ENCODE results near the gene VWA3B.

VWA3B gene

DNA sequence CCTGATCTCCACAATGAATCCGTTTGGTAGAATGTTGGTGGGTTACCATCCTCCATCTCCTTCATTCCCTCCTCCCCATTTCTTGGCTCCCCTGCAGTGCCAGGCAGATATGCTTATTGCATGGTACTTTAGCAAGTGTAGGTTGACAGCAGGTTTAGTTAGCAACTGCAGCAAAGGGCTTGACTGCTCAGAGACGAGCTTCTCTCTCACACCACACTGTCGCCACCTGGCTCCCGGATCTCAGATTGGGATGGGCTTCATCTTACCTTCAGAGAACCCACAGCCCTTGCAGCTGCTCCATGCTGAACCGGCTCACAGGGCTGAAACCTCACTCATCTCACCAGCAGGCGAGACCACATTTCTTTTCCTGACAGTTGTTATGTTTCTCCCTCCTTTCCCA, 88.8 kb downstream of the VWA3B start:
- DNase-seq, result no peak

GRCh38 chr2:98177286-98177685, 90.3 kb downstream of the VWA3B start:
- no peak for DNase-seq

- DNase-seq, result no peak
Measured at GRCh38 chr2:98177986-98178385, 91.0 kb downstream of the VWA3B start.

DNA sequence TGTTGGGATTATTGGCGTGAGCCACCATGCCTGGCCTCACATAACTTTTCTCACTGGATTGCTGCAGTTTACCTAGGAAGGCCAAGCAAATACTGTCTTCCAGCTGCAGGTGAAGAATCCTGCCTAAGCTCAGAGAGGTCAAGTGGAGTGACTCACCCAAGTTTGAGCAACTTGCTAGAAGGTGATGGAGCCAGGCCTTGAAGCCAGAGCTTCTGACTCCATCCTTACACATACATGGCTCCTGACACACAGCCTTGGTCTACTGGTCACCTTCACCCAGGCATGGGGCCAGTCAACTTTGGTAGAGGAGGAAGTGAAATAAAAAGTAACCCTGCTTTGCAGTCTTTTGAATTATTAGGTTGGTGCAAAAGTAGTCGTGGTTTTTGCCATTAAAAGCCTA, 93.5 kb downstream of the VWA3B start:
- DNase-seq, result no peak

DNA sequence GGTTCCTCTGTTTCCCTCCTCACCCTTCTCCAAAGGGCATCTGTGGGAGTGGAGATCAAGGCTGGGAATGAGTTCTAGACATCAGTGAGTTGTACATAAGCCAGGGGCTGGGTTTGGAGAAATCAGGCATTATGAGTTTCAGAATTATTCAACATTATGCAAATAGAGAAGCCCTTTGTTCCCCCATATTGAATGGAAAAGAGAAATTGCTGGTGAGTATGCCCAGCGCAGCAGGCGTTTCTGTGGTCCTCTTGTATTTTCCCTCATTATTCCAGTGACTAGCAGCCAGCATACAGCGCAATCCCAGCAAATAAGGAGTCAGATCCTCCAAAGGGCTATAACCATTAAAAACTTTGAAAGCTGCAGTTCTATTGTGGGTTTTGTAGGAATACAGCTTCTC, 94.4 kb downstream of the VWA3B start:
- no peak for DNase-seq

GRCh38 chr2:98185801-98186200, 98.8 kb downstream of the VWA3B start:
- DNase-seq, result no peak

- no peak for DNase-seq
Measured at GRCh38 chr2:98187194-98187593, 100.2 kb downstream of the VWA3B start.

- DNase-seq, result no peak
Measured at GRCh38 chr2:98188351-98189046, 101.5 kb downstream of the VWA3B start.

- no peak for DNase-seq
Measured at GRCh38 chr2:98191883-98192282, 104.9 kb downstream of the VWA3B start.

- no peak for DNase-seq
Measured at GRCh38 chr2:98201576-98201975, 114.6 kb downstream of the VWA3B start.

GRCh38 chr2:98205889-98206288, 118.9 kb downstream of the VWA3B start:
- no peak for DNase-seq

GRCh38 chr2:98212092-98213000, 125.4 kb downstream of the VWA3B start:
- DNase-seq, result no peak

GRCh38 chr2:98216616-98217015, 129.6 kb downstream of the VWA3B start:
- no peak for DNase-seq

DNA sequence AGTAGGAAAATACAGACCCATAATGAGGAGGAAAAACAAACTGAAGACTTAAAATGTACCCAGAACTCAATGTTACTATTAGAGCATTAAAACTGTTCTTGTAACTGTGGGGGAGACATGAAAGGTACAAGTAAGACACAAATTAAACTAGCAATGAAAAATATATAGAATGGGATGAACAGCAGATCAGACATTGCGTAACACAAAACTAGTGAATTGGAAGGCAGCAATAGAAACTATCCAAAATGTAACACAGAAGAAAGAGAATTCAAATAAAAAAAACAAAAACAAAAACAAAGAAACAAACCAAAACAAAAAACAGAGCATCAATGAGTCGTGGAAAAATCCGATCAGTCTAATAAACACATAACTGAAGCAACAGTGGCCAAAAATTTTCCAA, 132.2 kb downstream of the VWA3B start:
- no peak for DNase-seq

GRCh38 chr2:98233941-98234340, 147.0 kb downstream of the VWA3B start:
- DNase-seq, result no peak

DNA sequence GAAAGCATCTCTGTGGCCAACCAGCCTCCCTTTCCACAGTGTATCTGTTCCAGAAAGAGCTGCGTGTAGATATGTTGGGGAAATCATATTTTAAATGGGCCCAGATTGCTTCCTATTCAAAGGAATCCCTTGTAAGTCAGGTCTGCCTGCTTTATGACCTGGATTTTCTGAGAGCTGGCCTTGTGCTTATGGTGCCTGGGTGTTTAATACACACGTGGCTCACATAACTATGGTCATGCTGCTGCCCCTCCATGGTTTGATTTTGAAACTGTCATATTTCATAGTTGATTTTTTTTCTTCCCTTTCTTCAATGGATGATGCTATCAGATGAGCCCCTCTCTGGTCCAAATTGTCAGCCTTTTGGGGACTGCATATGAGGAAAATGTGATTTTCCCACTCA, 147.8 kb downstream of the VWA3B start:
- no peak for DNase-seq

GRCh38 chr2:98236935-98237334, 150.0 kb downstream of the VWA3B start:
- no peak for DNase-seq

DNA sequence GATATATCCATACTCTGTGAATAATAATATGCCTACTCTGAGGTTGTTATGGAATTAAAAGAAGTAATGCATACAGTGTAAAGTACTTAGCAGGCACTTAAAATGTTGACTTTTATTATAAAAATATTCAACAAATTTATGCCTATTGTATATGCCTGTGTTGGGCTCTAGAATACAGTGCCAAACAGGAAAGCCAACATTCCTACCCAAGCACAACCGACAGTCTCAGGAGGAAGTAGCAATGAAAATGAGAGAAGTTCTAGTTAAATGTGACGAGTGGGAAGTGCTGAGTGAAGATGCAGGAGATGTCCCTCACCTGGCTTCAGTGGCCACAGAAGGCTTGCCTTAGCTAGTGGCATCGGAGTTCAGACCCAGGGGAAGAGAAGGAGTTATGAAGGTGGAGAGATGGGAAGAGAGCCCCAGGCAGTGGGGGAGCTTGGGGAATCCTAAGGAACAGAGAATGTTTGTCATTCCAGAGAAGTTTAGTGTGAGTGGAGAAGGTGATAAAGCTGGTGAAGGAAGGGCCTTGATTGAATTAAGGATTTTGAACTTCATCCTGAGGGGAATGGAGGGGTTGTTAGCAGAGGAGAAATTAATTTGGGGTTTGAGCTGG, 153.9 kb downstream of the VWA3B start:
- no peak for DNase-seq

GRCh38 chr2:98241592-98241991, 154.6 kb downstream of the VWA3B start:
- no peak for DNase-seq

DNA sequence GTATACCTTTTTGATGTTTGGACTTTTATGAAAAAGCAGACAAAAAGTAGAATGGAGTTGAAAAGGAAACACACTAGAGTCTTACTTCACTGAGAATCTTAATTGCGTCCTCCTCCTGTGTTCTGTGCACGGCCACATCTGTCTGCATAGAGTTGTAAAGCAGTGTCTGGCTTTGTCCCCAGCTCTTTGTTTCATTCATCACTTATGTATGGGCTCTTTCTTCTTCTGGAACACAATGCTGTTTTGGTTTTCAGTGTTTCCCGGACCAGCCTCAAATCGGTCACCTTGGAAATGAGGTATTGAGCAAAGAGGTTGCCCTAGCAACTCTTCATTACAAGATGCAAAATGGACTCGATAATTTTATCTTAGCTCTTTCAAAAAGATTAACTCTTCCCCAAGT, 155.0 kb downstream of the VWA3B start:
- no peak for DNase-seq

- DNase-seq, result no peak
Measured at GRCh38 chr2:98245491-98245890, 158.5 kb downstream of the VWA3B start.

- no peak for DNase-seq
Measured at GRCh38 chr2:98247383-98247782, 160.4 kb downstream of the VWA3B start.

- DNase-seq, result no peak
Measured at GRCh38 chr2:98252038-98252773, 165.2 kb downstream of the VWA3B start.

Measured in CD4-positive, alpha-beta T cell treated with Interleukin-10 for 1 hour (primary cell).